ENCODE data around the gene PTGR3.

PTGR3 gene

DNA sequence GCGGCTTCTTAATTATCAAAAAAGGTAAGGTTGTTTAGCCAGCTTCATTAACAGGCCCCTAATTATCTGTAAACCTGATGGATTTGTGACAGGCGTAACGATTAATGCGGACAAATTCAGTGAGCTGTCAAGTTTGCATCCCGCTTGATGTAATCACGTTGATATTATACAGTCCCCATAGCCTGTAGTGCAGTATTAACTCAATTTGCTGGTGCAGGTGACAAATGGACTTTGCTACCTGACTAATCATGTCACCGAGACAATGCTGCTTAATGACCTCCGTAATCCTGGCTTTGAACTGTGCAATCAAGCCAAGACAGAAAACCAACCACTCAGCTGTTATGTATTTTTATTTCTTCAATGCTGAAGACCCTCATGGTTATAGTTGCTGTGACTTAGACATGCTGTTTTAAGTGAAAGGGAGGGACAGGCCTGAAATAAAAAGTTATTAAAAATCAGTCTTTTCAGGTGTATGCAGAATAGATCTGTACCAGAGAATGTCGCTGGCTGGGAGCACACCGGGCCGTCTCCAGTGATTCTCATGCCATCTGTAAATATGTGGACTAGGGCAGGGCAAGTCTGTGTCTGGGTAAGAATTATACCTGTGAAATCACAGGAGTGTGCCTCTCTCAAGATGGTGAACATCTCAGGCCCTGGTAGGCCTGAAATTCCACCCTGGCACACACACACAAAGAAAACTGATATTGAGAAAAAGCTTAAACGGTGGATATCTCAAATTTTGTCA is 6.0 kb upstream of the PTGR3 start:
- peaks cover 12% of the 10 kb centered on the region for H3K27me3 ChIP-seq
- no peaks in the 10 kb centered on the region for H3K9me3 ChIP-seq
- no peaks in the 10 kb centered on the region for H3K36me3 ChIP-seq
- H3K4me1 ChIP-seq (ENCODE audit: control insufficient read depth in 1 of 2, insufficient read depth in 1 of 2, low read depth in 1 of 2, low read length in 1 of 2): peaks cover 13 to 14% of the 10 kb centered on the region in 2 experiments
- H3K4me3 ChIP-seq (ENCODE audit: low read depth in 1 of 2, low read length in 1 of 2): no peak overlapping the region
- no peak overlapping the region for H3K27ac ChIP-seq
- no peak for TF ChIP-seq CTCF (IDR thresholded peaks at IDR 0.05)

GRCh38 chr18:75214332-75214690 is 5.4 kb upstream of the PTGR3 start:
- H3K4me1 ChIP-seq (ENCODE audit: control insufficient read depth in 1 of 2, insufficient read depth in 1 of 2, low read depth in 1 of 2, low read length in 1 of 2): peaks cover 16 to 18% of the 10 kb centered on the region in 2 experiments
- no peak for TF ChIP-seq CTCF (IDR thresholded peaks at IDR 0.05)
- no peaks in the 10 kb centered on the region for H3K36me3 ChIP-seq
- peaks cover 12% of the 10 kb centered on the region for H3K27me3 ChIP-seq
- H3K9me3 ChIP-seq: no peaks in the 10 kb centered on the region
- no peak overlapping the region for H3K27ac ChIP-seq
- H3K4me3 ChIP-seq (ENCODE audit: low read depth in 1 of 2, low read length in 1 of 2): no peak overlapping the region

- H3K27me3 ChIP-seq: peaks cover 12% of the 10 kb centered on the region
- H3K36me3 ChIP-seq: no peaks in the 10 kb centered on the region
- TF ChIP-seq CTCF (IDR thresholded peaks at IDR 0.05): no peak
- H3K9me3 ChIP-seq: no peaks in the 10 kb centered on the region
- H3K4me1 ChIP-seq (ENCODE audit: control insufficient read depth in 1 of 2, insufficient read depth in 1 of 2, low read depth in 1 of 2, low read length in 1 of 2): peaks cover 16 to 18% of the 10 kb centered on the region in 2 experiments
- no peak overlapping the region for H3K27ac ChIP-seq
- no peak overlapping the region for H3K4me3 ChIP-seq (ENCODE audit: low read depth in 1 of 2, low read length in 1 of 2)
These were observed 4.8 kb upstream of the PTGR3 start for GRCh38 chr18:75213611-75214331.

GRCh38 chr18:75212751-75213090 is 3.8 kb upstream of the PTGR3 start:
- H3K27ac ChIP-seq: no peak overlapping the region
- TF ChIP-seq CTCF (IDR thresholded peaks at IDR 0.05): no peak
- H3K4me1 ChIP-seq (ENCODE audit: control insufficient read depth in 1 of 2, insufficient read depth in 1 of 2, low read depth in 1 of 2, low read length in 1 of 2): peaks cover 22 to 24% of the 10 kb centered on the region in 2 experiments
- no peaks in the 10 kb centered on the region for H3K36me3 ChIP-seq
- no peaks in the 10 kb centered on the region for H3K9me3 ChIP-seq
- no peak overlapping the region for H3K4me3 ChIP-seq (ENCODE audit: low read depth in 1 of 2, low read length in 1 of 2)
- H3K27me3 ChIP-seq: peaks cover 19% of the 10 kb centered on the region

- H3K27me3 ChIP-seq: peaks cover 25% of the 10 kb centered on the region
- TF ChIP-seq CTCF (IDR thresholded peaks at IDR 0.05): no peak
- H3K36me3 ChIP-seq: no peaks in the 10 kb centered on the region
- peak overlapping the region; percentile 56 to 62 for H3K4me3 ChIP-seq (ENCODE audit: low read depth in 1 of 2, low read length in 1 of 2)
- H3K9me3 ChIP-seq: no peaks in the 10 kb centered on the region
- H3K27ac ChIP-seq: peak overlapping the region; percentile 15
- peaks cover 27 to 30% of the 10 kb centered on the region in 2 experiments for H3K4me1 ChIP-seq (ENCODE audit: control insufficient read depth in 1 of 2, insufficient read depth in 1 of 2, low read depth in 1 of 2, low read length in 1 of 2)
These were observed 3.2 kb upstream of the PTGR3 start for GRCh38 chr18:75211953-75212750.
